Measurements from ENCODE around the gene DRG2.

DNA sequence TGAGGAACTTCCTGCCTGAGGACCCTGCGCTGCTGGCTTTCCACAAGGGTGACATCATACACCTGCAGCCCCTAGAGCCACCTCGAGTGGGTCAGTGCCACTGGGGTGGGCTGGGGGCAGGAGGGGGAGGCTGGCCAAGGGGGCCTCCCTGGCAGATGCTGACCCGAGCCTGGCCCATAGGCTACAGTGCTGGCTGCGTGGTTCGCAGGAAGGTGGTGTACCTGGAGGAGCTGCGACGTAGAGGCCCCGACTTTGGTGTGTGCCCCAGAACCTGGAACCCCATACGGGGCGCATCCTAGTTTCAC is 69.2 kb downstream of the DRG2 start:
- TF ChIP-seq, protein P1, sequence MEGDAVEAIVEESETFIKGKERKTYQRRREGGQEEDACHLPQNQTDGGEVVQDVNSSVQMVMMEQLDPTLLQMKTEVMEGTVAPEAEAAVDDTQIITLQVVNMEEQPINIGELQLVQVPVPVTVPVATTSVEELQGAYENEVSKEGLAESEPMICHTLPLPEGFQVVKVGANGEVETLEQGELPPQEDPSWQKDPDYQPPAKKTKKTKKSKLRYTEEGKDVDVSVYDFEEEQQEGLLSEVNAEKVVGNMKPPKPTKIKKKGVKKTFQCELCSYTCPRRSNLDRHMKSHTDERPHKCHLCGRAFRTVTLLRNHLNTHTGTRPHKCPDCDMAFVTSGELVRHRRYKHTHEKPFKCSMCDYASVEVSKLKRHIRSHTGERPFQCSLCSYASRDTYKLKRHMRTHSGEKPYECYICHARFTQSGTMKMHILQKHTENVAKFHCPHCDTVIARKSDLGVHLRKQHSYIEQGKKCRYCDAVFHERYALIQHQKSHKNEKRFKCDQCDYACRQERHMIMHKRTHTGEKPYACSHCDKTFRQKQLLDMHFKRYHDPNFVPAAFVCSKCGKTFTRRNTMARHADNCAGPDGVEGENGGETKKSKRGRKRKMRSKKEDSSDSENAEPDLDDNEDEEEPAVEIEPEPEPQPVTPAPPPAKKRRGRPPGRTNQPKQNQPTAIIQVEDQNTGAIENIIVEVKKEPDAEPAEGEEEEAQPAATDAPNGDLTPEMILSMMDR (IDR thresholded peaks at IDR 0.05): no peak
- TF ChIP-seq ZC3H11A (IDR thresholded peaks at IDR 0.05) (no peak), RAD21 (conservative IDR thresholded peaks at IDR 0.05 in 1 of 2, IDR thresholded peaks at IDR 0.05 in 1 of 2) (no peak), EP300 (IDR thresholded peaks at IDR 0.05) (no peak), FOSL2 (IDR thresholded peaks at IDR 0.05) (no peak), FOSL2 (CRISPR knock-in tag; IDR thresholded peaks at IDR 0.05) (no peak), POLR2A (IDR thresholded peaks at IDR 0.05; ENCODE audit: low read length) (no peak)
- TF ChIP-seq, protein P2, sequence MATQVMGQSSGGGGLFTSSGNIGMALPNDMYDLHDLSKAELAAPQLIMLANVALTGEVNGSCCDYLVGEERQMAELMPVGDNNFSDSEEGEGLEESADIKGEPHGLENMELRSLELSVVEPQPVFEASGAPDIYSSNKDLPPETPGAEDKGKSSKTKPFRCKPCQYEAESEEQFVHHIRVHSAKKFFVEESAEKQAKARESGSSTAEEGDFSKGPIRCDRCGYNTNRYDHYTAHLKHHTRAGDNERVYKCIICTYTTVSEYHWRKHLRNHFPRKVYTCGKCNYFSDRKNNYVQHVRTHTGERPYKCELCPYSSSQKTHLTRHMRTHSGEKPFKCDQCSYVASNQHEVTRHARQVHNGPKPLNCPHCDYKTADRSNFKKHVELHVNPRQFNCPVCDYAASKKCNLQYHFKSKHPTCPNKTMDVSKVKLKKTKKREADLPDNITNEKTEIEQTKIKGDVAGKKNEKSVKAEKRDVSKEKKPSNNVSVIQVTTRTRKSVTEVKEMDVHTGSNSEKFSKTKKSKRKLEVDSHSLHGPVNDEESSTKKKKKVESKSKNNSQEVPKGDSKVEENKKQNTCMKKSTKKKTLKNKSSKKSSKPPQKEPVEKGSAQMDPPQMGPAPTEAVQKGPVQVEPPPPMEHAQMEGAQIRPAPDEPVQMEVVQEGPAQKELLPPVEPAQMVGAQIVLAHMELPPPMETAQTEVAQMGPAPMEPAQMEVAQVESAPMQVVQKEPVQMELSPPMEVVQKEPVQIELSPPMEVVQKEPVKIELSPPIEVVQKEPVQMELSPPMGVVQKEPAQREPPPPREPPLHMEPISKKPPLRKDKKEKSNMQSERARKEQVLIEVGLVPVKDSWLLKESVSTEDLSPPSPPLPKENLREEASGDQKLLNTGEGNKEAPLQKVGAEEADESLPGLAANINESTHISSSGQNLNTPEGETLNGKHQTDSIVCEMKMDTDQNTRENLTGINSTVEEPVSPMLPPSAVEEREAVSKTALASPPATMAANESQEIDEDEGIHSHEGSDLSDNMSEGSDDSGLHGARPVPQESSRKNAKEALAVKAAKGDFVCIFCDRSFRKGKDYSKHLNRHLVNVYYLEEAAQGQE (IDR thresholded peaks at IDR 0.05): no peak
- TF ChIP-seq, protein P3, sequence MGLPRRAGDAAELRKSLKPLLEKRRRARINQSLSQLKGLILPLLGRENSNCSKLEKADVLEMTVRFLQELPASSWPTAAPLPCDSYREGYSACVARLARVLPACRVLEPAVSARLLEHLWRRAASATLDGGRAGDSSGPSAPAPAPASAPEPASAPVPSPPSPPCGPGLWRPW (IDR thresholded peaks at IDR 0.05): no peak
